Neural crest cell (in vitro differentiated cells): Measurements from ENCODE around the gene ASTN2. TPM values are rescaled to one million over a fixed set of nuclear protein-coding genes. Genes with fewer than 3 reads are reported as not detected.

Experiments used
- DNase-seq: peaks from one replicate; pipeline ENCODE4 v3.0.0; 2021; ENCODE audit warnings: low read depth, mixed read lengths, low spot score
- H3K27ac Mint-ChIP-seq: one replicate; pipeline ENCODE4 v1.8.0; 2021; ENCODE audit warnings: mild to moderate bottlenecking, mixed read lengths; ENCODE audit not compliant: unreplicated experiment
- H3K27me3 Mint-ChIP-seq: 2 replicates; pipeline ENCODE4 v1.8.0; 2021; ENCODE audit warnings: low read depth, mild to moderate bottlenecking, mixed read lengths
- H3K36me3 Mint-ChIP-seq: 2 replicates; pipeline ENCODE4 v1.8.0; 2021; ENCODE audit warnings: low read depth, mild to moderate bottlenecking, mixed read lengths
- H3K4me1 Mint-ChIP-seq: 2 replicates; pipeline ENCODE4 v1.8.0; 2021; ENCODE audit warnings: mixed read lengths
- H3K4me3 Mint-ChIP-seq: one replicate; pipeline ENCODE4 v1.8.0; 2021; ENCODE audit warnings: mild to moderate bottlenecking, mixed read lengths
- H3K9me3 Mint-ChIP-seq: 2 replicates; pipeline ENCODE4 v1.8.0; 2021; ENCODE audit warnings: mixed read lengths
- total RNA-seq: library from RNA; stranded (reverse); gene quantifications from 2 replicates; pipeline ENCODE4 v1.2.1, GENCODE V29; 2021
- TF ChIP-seq, protein P1 (sequence below): fragments of 200-600 bp; sonication (generic); conservative IDR thresholded peaks from 2 replicates; pipeline ENCODE4 v1.5.0; 2021; ENCODE audit warnings: antibody characterized with exemption, mild to moderate bottlenecking

The ASTN2 gene
- total RNA-seq, 1 donor from 2014 or later: 7.3 TPM

DNA sequence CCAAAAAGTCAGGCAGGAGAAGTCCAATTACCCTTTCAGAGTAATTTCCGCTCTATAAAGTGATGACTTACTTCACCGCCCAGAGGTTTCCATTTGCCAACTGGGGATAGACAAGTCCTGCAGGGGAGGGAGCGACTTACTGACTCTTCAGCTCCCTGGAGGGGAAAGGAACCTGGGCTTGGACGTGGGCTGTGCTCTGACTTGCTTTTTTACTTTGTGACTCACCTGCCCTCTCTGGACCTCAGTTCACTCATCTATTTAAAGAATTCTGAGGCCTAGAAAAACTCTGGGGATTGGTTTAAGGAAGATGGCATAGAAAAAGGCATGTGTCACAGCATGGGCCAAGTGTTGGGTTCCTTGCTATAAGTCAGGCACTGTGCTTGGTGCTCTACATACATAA lies 908.2 kb downstream of the ASTN2 start:
- no peak overlapping the region for H3K4me3 Mint-ChIP-seq
- H3K27me3 Mint-ChIP-seq: peaks cover 10% of the 10 kb centered on the region
- TF ChIP-seq, protein P1, sequence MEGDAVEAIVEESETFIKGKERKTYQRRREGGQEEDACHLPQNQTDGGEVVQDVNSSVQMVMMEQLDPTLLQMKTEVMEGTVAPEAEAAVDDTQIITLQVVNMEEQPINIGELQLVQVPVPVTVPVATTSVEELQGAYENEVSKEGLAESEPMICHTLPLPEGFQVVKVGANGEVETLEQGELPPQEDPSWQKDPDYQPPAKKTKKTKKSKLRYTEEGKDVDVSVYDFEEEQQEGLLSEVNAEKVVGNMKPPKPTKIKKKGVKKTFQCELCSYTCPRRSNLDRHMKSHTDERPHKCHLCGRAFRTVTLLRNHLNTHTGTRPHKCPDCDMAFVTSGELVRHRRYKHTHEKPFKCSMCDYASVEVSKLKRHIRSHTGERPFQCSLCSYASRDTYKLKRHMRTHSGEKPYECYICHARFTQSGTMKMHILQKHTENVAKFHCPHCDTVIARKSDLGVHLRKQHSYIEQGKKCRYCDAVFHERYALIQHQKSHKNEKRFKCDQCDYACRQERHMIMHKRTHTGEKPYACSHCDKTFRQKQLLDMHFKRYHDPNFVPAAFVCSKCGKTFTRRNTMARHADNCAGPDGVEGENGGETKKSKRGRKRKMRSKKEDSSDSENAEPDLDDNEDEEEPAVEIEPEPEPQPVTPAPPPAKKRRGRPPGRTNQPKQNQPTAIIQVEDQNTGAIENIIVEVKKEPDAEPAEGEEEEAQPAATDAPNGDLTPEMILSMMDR: no peak
- H3K4me1 Mint-ChIP-seq: no peaks in the 10 kb centered on the region
- DNase-seq: no peak
- peaks cover 7% of the 10 kb centered on the region for H3K9me3 Mint-ChIP-seq
- H3K36me3 Mint-ChIP-seq: peaks cover 4% of the 10 kb centered on the region
- H3K27ac Mint-ChIP-seq: no peak overlapping the region

DNA sequence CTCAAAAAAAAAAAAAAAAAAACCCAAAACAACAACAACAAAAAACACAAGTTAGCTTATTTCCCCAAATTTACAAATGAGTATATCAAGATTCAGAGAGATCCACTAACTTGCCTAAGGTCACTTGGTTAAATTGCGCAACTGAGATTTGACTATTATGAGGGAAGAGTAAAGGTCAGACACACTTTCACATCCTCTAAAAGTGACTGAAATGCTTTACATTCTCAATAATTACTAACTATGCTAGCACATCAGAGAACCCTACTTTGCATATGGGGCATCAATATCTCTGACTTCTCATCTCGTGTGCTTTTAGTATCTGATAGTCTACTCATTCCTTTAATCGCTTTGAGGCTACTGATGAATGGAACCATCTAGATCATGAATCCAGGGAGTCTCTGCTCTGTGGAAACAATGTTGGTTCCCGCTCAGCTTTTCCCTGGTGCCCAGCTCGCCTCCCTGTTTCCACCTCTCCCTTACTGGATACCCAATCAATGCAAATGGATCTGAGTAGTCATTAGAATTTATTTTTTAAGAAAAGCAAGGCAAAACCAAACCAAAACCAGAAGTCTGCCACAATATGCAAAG lies 909.9 kb downstream of the ASTN2 start:
- TF ChIP-seq, protein P1: no peak
- Mint-ChIP-seq H3K27me3 (peaks cover 11% of the 10 kb centered on the region), H3K9me3 (peaks cover 7% of the 10 kb centered on the region), H3K27ac (no peak overlapping the region), H3K4me3 (no peak overlapping the region), H3K36me3 (peaks cover 4% of the 10 kb centered on the region), H3K4me1 (no peaks in the 10 kb centered on the region)
- no peak for DNase-seq

DNA sequence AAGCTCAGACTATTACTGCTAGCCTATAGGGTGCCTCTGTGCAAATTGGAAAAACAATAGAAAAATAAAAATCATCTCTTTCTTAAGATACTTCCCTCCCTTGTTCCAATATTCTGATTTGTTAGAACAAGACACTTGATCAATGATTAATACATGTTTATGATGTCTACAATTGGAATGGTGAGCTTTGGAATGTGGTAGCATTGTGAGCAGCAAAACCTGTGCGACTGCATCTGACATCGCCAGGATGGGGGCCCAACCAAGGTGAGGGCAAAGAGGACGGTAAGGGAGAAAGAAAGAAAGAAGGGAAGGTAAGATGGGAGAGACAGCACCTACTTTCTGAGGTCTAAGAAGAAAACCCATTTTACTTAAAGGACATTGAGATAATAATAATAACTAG lies 910.8 kb downstream of the ASTN2 start:
- TF ChIP-seq, protein P1: no peak
- no peak overlapping the region for H3K27ac Mint-ChIP-seq
- peaks cover 17% of the 10 kb centered on the region for H3K27me3 Mint-ChIP-seq
- peaks cover 7% of the 10 kb centered on the region for H3K9me3 Mint-ChIP-seq
- no peaks in the 10 kb centered on the region for H3K4me1 Mint-ChIP-seq
- H3K36me3 Mint-ChIP-seq: peaks cover 4% of the 10 kb centered on the region
- no peak overlapping the region for H3K4me3 Mint-ChIP-seq
- DNase-seq: no peak

DNA sequence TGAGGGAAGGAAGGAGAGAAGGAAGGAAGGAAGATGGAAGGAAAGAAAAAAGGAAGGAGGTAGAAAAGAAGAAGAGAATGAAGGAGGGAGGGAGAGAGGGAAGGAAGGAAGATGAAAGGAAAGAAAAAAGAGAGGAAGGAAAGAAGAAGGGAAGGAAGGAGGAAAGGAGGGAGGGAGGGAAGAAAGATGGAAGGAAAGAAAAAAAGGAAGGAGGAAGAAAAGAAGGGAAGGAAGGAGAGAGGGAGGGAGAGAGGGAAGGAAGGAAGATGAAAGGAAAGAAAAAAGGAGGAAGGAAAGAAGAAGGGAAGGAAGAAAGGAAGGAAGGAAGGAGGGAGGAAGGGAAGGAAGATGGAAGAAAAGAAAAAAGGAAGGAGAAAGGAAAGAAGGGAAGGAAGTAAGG lies 912.1 kb downstream of the ASTN2 start:
- H3K27ac Mint-ChIP-seq: no peak overlapping the region
- no peak for DNase-seq
- no peaks in the 10 kb centered on the region for H3K36me3 Mint-ChIP-seq
- peaks cover 17% of the 10 kb centered on the region for H3K27me3 Mint-ChIP-seq
- no peak overlapping the region for H3K4me3 Mint-ChIP-seq
- H3K4me1 Mint-ChIP-seq: no peaks in the 10 kb centered on the region
- H3K9me3 Mint-ChIP-seq: peaks cover 2% of the 10 kb centered on the region
- TF ChIP-seq, protein P1: no peak

DNA sequence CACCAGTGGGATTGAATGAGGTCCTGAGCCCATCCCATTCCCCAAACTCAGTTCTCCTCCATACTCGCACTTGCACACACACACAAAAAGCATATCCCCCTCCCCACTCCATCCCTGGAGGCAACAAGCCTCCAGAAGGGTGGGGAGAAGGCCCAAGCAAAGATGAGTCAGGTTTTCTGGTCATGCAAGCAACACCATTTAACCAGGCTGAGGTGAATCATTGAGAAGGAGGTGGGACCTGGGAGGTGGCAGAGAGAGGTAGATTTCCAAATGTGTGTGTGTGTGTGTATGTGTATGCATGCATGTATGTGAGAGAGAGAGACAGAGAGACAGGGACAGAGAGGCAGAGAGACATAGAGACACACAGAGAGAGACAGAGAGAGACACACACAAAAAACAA lies 913.0 kb downstream of the ASTN2 start:
- H3K36me3 Mint-ChIP-seq: no peaks in the 10 kb centered on the region
- DNase-seq: no peak
- H3K4me1 Mint-ChIP-seq: no peaks in the 10 kb centered on the region
- TF ChIP-seq, protein P1: no peak
- peaks cover 17% of the 10 kb centered on the region for H3K27me3 Mint-ChIP-seq
- no peak overlapping the region for H3K27ac Mint-ChIP-seq
- H3K4me3 Mint-ChIP-seq: no peak overlapping the region
- H3K9me3 Mint-ChIP-seq: no peaks in the 10 kb centered on the region
